H1 (cell line): ENCODE data around the gene IGBP1. TPM values are rescaled to one million over a fixed set of nuclear protein-coding genes. Genes with fewer than 3 reads are reported as not detected.

Source experiments
- CTCF ChIA-PET: fragments of 300-600 bp; sonication (Branson Sonifier 250); formaldehyde crosslinking; loops from one replicate; lab custom pipeline; 2021; ENCODE audit not compliant: partially characterized antibody; lab: Charles Lee
- POLR2A ChIA-PET: fragments of 300-600 bp; sonication (Branson Sonifier 250); formaldehyde crosslinking; loops from one replicate; lab custom pipeline; 2021; ENCODE audit warnings: inconsistent platforms; ENCODE audit not compliant: partially characterized antibody; lab: Charles Lee
- DNase-seq, 2 experiments: peaks; one replicate each; pipeline versions ENCODE4 v3.0.0 to v3.0.0-alpha.2; 2010 to 2022; ENCODE audit warnings: low spot score in 2 of 2, low read depth in 1 of 2, mixed read lengths in 1 of 2
- FAIRE-seq: peaks from 2 replicates; lab custom pipeline; 2011; peaks lifted over from hg19 to GRCh38; lab: Jason Lieb, UNC
- H2AFZ ChIP-seq: 2 replicates; pipeline ENCODE4 v1.8.1; 2012; ENCODE audit warnings: low read length, inconsistent platforms
- H2AK5ac ChIP-seq: 2 replicates; pipeline ENCODE4 v1.6.1; 2013; ENCODE audit warnings: low read depth, low read length
- H2BK120ac ChIP-seq: replicated peaks from 2 replicates; pipeline ENCODE3; 2013; ENCODE audit warnings: low read depth, low read length, inconsistent platforms
- H2BK12ac ChIP-seq: 2 replicates; pipeline ENCODE4 v1.6.1; 2013; ENCODE audit warnings: low read depth, low read length
- H2BK15ac ChIP-seq: 2 replicates; pipeline ENCODE4 v1.6.1; 2013; ENCODE audit warnings: low read length
- H2BK20ac ChIP-seq: 2 replicates; pipeline ENCODE4 v1.6.1; 2013; ENCODE audit warnings: low read length
- H2BK5ac ChIP-seq: 2 replicates; pipeline ENCODE4 v1.6.1; 2013; ENCODE audit warnings: low read depth, low read length
- H3K14ac ChIP-seq: 2 replicates; pipeline ENCODE4 v1.6.1; 2013; ENCODE audit warnings: inconsistent platforms; ENCODE audit not compliant: insufficient read length
- H3K18ac ChIP-seq: 2 replicates; pipeline ENCODE4 v1.6.1; 2013; ENCODE audit warnings: low read length; ENCODE audit errors: extremely low read depth
- H3K23ac ChIP-seq: 2 replicates; pipeline ENCODE4 v1.6.1; 2013; ENCODE audit warnings: inconsistent platforms; ENCODE audit not compliant: insufficient read length
- H3K23me2 ChIP-seq: 2 replicates; pipeline ENCODE4 v1.6.1; 2013; ENCODE audit warnings: low read depth, low read length
- H3K27ac ChIP-seq: 2 replicates; pipeline ENCODE4 v1.6.1; 2011; ENCODE audit warnings: low read depth, low read length, inconsistent platforms
- H3K27me3 ChIP-seq, 4 experiments: replicated peaks in 1 of 4; 1 replicate in 1 of 4; 2 replicates in 3 of 4; pipeline versions ENCODE4 v1.6.1 to v1.8.1; 2011 to 2013; ENCODE audit warnings: low read length in 3 of 4, mild to moderate bottlenecking in 3 of 4, inconsistent platforms in 2 of 4, mixed read lengths in 2 of 4, moderate library complexity in 1 of 4; ENCODE audit not compliant: control insufficient read depth in 3 of 4, insufficient read depth in 3 of 4; ENCODE audit errors: extremely low read depth in 1 of 4
- H3K36me3 ChIP-seq, 4 experiments: 2 replicates each; pipeline versions ENCODE4 v1.6.1 to v1.8.1; 2011 to 2013; ENCODE audit warnings: mild to moderate bottlenecking in 4 of 4, low read length in 3 of 4, moderate library complexity in 2 of 4, control low read depth in 1 of 4, inconsistent platforms in 1 of 4; ENCODE audit not compliant: insufficient read depth in 4 of 4, control insufficient read depth in 2 of 4
- H3K4ac ChIP-seq: replicated peaks from 2 replicates; pipeline ENCODE3; 2013; ENCODE audit warnings: low read length, low read depth, mixed read lengths, inconsistent platforms; ENCODE audit not compliant: insufficient read length
- H3K4me1 ChIP-seq, 4 experiments: replicated peaks in 1 of 4; 1 replicate in 1 of 4; 2 replicates in 3 of 4; pipeline versions ENCODE4 v1.6.1 to v1.8.1; 2011 to 2013; ENCODE audit warnings: low read length in 3 of 4, inconsistent platforms in 2 of 4, mixed read lengths in 1 of 4; ENCODE audit not compliant: insufficient read depth in 4 of 4, control insufficient read depth in 3 of 4
- H3K4me2 ChIP-seq, 2 experiments: 2 replicates each; pipeline versions ENCODE4 v1.6.1 to v1.8.1; 2011 to 2013; ENCODE audit warnings: low read depth in 2 of 2, low read length in 2 of 2, control low read depth in 1 of 2, inconsistent platforms in 1 of 2, mild to moderate bottlenecking in 1 of 2; ENCODE audit not compliant: insufficient read depth in 1 of 2
- H3K4me3 ChIP-seq, 4 experiments: fragments of 200-600, 300-600 bp in 1 of 4; sonication (generic), shearing (Covaris generic), sonication (Bioruptor Twin) in 1 of 4; 2 replicates each; pipeline versions ENCODE4 v1.5.1 to v1.8.1; 2011 to 2016; ENCODE audit warnings: low read length in 4 of 4, low read depth in 3 of 4, control low read depth in 2 of 4, inconsistent platforms in 2 of 4, mild to moderate bottlenecking in 2 of 4, mixed read lengths in 1 of 4, moderate library complexity in 1 of 4; ENCODE audit not compliant: insufficient read depth in 2 of 4; ENCODE audit errors: extremely low read depth in 1 of 4
- H3K56ac ChIP-seq: replicated peaks from 2 replicates; pipeline ENCODE3; 2013; ENCODE audit warnings: low read depth, mild to moderate bottlenecking, mixed read lengths, low read length, inconsistent platforms; ENCODE audit not compliant: insufficient read length
- H3K79me1 ChIP-seq: 2 replicates; pipeline ENCODE4 v1.6.1; 2013; ENCODE audit warnings: low read depth, low read length, control low read depth
- H3K79me2 ChIP-seq, 2 experiments: 2 replicates each; pipeline versions ENCODE4 v1.6.1 to v1.8.1; 2012 to 2013; ENCODE audit warnings: low read length in 2 of 2, mild to moderate bottlenecking in 2 of 2, inconsistent platforms in 1 of 2; ENCODE audit not compliant: insufficient read depth in 2 of 2, control insufficient read depth in 1 of 2
- H3K9ac ChIP-seq, 4 experiments: replicated peaks in 1 of 4; 1 replicate in 1 of 4; 2 replicates in 3 of 4; pipeline versions ENCODE4 v1.6.1 to v1.8.1; 2011 to 2013; ENCODE audit warnings: low read depth in 3 of 4, low read length in 3 of 4, control low read depth in 2 of 4, mild to moderate bottlenecking in 2 of 4, moderate library complexity in 2 of 4, inconsistent platforms in 1 of 4; ENCODE audit errors: extremely low read depth in 1 of 4
- H3K9me3 ChIP-seq, 2 experiments: 2 replicates each; pipeline versions ENCODE4 v1.6.1 to v1.8.1; 2012 to 2013; ENCODE audit warnings: mild to moderate bottlenecking in 2 of 2, moderate library complexity in 2 of 2, control low read depth in 1 of 2, inconsistent platforms in 1 of 2, low read depth in 1 of 2, low read length in 1 of 2, mixed read lengths in 1 of 2; ENCODE audit not compliant: insufficient read depth in 2 of 2
- H4K20me1 ChIP-seq, 2 experiments: replicated peaks in 1 of 2; 2 replicates each; pipeline versions ENCODE3 to v1.8.1; 2011 to 2013; ENCODE audit warnings: inconsistent platforms in 2 of 2, low read length in 2 of 2, mild to moderate bottlenecking in 1 of 2; ENCODE audit not compliant: insufficient read depth in 2 of 2, control insufficient read depth in 1 of 2
- H4K5ac ChIP-seq: 2 replicates; pipeline ENCODE4 v1.6.1; 2013; ENCODE audit warnings: low read length, low read depth, mixed read lengths, inconsistent platforms; ENCODE audit not compliant: insufficient read length
- H4K8ac ChIP-seq: 2 replicates; pipeline ENCODE4 v1.8.0; 2013; ENCODE audit warnings: mild to moderate bottlenecking, moderate library complexity, low read length, inconsistent platforms; ENCODE audit not compliant: insufficient read depth; ENCODE audit errors: extremely low read depth
- H4K91ac ChIP-seq: replicated peaks from 2 replicates; pipeline ENCODE3; 2013; ENCODE audit warnings: low read length, mixed read lengths, inconsistent platforms; ENCODE audit not compliant: insufficient read length
- EZH2 ChIP-seq: fragments of 200-600 bp; sonication (generic); IDR thresholded peaks from 2 replicates; pipeline ENCODE4 v1.7.1; 2012; ENCODE audit warnings: low read depth, mild to moderate bottlenecking, moderate library complexity, low read length, inconsistent platforms; ENCODE audit not compliant: severe bottlenecking
- FOSL1 ChIP-seq: IDR thresholded peaks from 2 replicates; pipeline ENCODE4 v1.6.1; 2011; ENCODE audit warnings: mild to moderate bottlenecking, low read depth, low read length, moderate library complexity; ENCODE audit not compliant: insufficient read depth
- KDM1A ChIP-seq: fragments of 200-600, 300-600 bp; sonication (generic); IDR thresholded peaks from 2 replicates; pipeline ENCODE4 v1.7.1; 2016; ENCODE audit warnings: mild to moderate bottlenecking, low read length, borderline replicate concordance
- MAFK ChIP-seq: IDR thresholded peaks from 2 replicates; pipeline ENCODE4 v1.6.1; 2012; ENCODE audit warnings: low read depth, mild to moderate bottlenecking, improper control_type of control experiment, low read length
- NRF1 ChIP-seq: IDR thresholded peaks from 2 replicates; pipeline ENCODE4 v1.6.1; 2011; ENCODE audit warnings: mild to moderate bottlenecking, low read depth, low read length, improper control_type of control experiment
- polyA plus RNA-seq, 7 experiments: library from polyadenylated mRNA; depleted of rRNA in 3 of 7; stranded (reverse) in 5 of 7; unstranded in 2 of 7; fragments of >200 nt in 5 of 7; fragments of 200-250 nt in 2 of 7; gene quantifications; 1 replicate in 5 of 7; 2 replicates in 1 of 7; 4 replicates in 1 of 7; pipeline versions ENCODE4 v1.2.1 to v1.2.3, GENCODE V29; 2011 to 2013; ENCODE audit warnings: missing spikeins in 2 of 7, mixed read lengths in 2 of 7
- total RNA-seq: library from RNA; stranded (reverse); fragmentation: NEBNext Ultra II Directional; extraction: Animal tissue kit (Norgen Biotek cat#: 25700); gene quantifications from 2 replicates; pipeline ENCODE4 v1.2.1, GENCODE V29; 2021

The IGBP1 gene
- total and polyA plus RNA-seq, 2 of the 8 experiments (the other 6 are each of a cell fraction or from before 2014, with no cell fraction given), result 41.3 to 45.4 TPM

GRCh38 chrX:70088751-70089150 lies 44.5 kb upstream of the IGBP1 start:
- Histone ChIP-seq H3K79me2 (no peaks in the 10 kb centered on the region), H2BK5ac (no peak overlapping the region), H3K4me3 (no peak overlapping the region), H3K9me3 (no peaks in the 10 kb centered on the region), H2BK20ac (no peak overlapping the region), H3K23ac (no peak overlapping the region), H2BK120ac (no peak overlapping the region), H2AK5ac (no peak overlapping the region), H3K27ac (no peak overlapping the region), H4K5ac (no peak overlapping the region), H3K36me3 (no peaks in the 10 kb centered on the region), H3K14ac (no peak overlapping the region), H4K8ac (no peak overlapping the region), H4K20me1 (no peaks in the 10 kb centered on the region), H4K91ac (no peak overlapping the region), H2BK15ac (no peak overlapping the region), H3K4me2 (no peak overlapping the region), H2BK12ac (no peak overlapping the region), H3K4me1 (no peaks in the 10 kb centered on the region), H3K23me2 (no peaks in the 10 kb centered on the region), H3K27me3 (no peaks in the 10 kb centered on the region), H3K56ac (no peak overlapping the region), H2AFZ (no peak overlapping the region), H3K18ac (no peak overlapping the region), H3K9ac (no peak overlapping the region), H3K79me1 (no peaks in the 10 kb centered on the region), H3K4ac (no peak overlapping the region)
- ChIA-PET POLR2A (no interaction called here), CTCF (interaction anchor here (0.7 to 1.4 kb wide), 3 partner anchors 14 to 55 kb away, joined by 3 to 5 read pairs (median 3); no protein-coding TSS in a partner anchor)
- DNase-seq (no peak), FAIRE-seq (no peak)
- TF ChIP-seq NRF1, result no peak
- TF ChIP-seq FOSL1, result no peak
- no peak for TF ChIP-seq KDM1A
- no peak for TF ChIP-seq EZH2
- TF ChIP-seq MAFK, result no peak
